ENCODE data around the gene MT4.

The MT4 gene

GRCh38 chr16:56564793-56565477 is at the start of gene MT4:
MT4 (plus strand) TSS chr16:56565073; CDS start chr16:56565129, 56 bp downstream.
- DNase-seq (ENCODE audit: extremely low read depth in 1 of 2, low read depth in 1 of 2) = no peak

- DNase-seq (ENCODE audit: extremely low read depth in 1 of 2, low read depth in 1 of 2) = no peak
These were observed 49.2 kb upstream of the MT4 start for GRCh38 chr16:56515665-56516064.

GRCh38 chr16:56517206-56517605 is 47.7 kb upstream of the MT4 start:
- no peak for DNase-seq (ENCODE audit: extremely low read depth in 1 of 2, low read depth in 1 of 2)

- no peak for DNase-seq (ENCODE audit: extremely low read depth in 1 of 2, low read depth in 1 of 2)
These were observed 46.4 kb upstream of the MT4 start for GRCh38 chr16:56518425-56518824.

- peak; percentile 79 to 82 for DNase-seq (ENCODE audit: extremely low read depth in 1 of 2, low read depth in 1 of 2)
These were observed 45.2 kb upstream of the MT4 start, which contains the start of gene BBS2 for GRCh38 chr16:56519459-56520250. BBS2 (minus strand) TSS chr16:56520024; CDS start chr16:56519862, 162 bp downstream.

GRCh38 chr16:56520251-56520577 is 44.7 kb upstream of the MT4 start:
- DNase-seq (ENCODE audit: extremely low read depth in 1 of 2, low read depth in 1 of 2) = no peak

- DNase-seq (ENCODE audit: extremely low read depth in 1 of 2, low read depth in 1 of 2) = no peak
These were observed 39.6 kb upstream of the MT4 start for GRCh38 chr16:56525236-56525635.

GRCh38 chr16:56530872-56531271 is 34.0 kb upstream of the MT4 start:
- DNase-seq (ENCODE audit: extremely low read depth in 1 of 2, low read depth in 1 of 2) = no peak

- no peak for DNase-seq (ENCODE audit: extremely low read depth in 1 of 2, low read depth in 1 of 2)
These were observed 32.2 kb upstream of the MT4 start for GRCh38 chr16:56532714-56533113.

- DNase-seq (ENCODE audit: extremely low read depth in 1 of 2, low read depth in 1 of 2) = no peak
These were observed 30.0 kb upstream of the MT4 start for GRCh38 chr16:56534847-56535383.

GRCh38 chr16:56538331-56538730 is 26.5 kb upstream of the MT4 start:
- no peak for DNase-seq (ENCODE audit: extremely low read depth in 1 of 2, low read depth in 1 of 2)

GRCh38 chr16:56539656-56540055 is 25.2 kb upstream of the MT4 start:
- no peak for DNase-seq (ENCODE audit: extremely low read depth in 1 of 2, low read depth in 1 of 2)

GRCh38 chr16:56542039-56542438 is 22.8 kb upstream of the MT4 start:
- DNase-seq (ENCODE audit: extremely low read depth in 1 of 2, low read depth in 1 of 2) = no peak

GRCh38 chr16:56547120-56547948 is 17.5 kb upstream of the MT4 start:
- no peak for DNase-seq (ENCODE audit: extremely low read depth in 1 of 2, low read depth in 1 of 2)

GRCh38 chr16:56547949-56548567 is 16.8 kb upstream of the MT4 start:
- DNase-seq (ENCODE audit: extremely low read depth in 1 of 2, low read depth in 1 of 2) = no peak

- no peak for DNase-seq (ENCODE audit: extremely low read depth in 1 of 2, low read depth in 1 of 2)
These were observed 15.7 kb upstream of the MT4 start for GRCh38 chr16:56549161-56549560.

- DNase-seq (ENCODE audit: extremely low read depth in 1 of 2, low read depth in 1 of 2) = peak in 1 of 2 donors; percentile 2
These were observed 15.0 kb upstream of the MT4 start for GRCh38 chr16:56549744-56550385.

- no peak for DNase-seq (ENCODE audit: extremely low read depth in 1 of 2, low read depth in 1 of 2)
These were observed 12.8 kb upstream of the MT4 start for GRCh38 chr16:56551796-56552738.

GRCh38 chr16:56554441-56554840 is 10.4 kb upstream of the MT4 start:
- DNase-seq (ENCODE audit: extremely low read depth in 1 of 2, low read depth in 1 of 2) = no peak

Data from stimulated activated CD8-positive, alpha-beta memory T cell treated with anti-CD3 and anti-CD28 coated beads, Interleukin-7, amount 100 ng/mL, for 48 hours (primary cell).